Fibroblast of pulmonary artery (primary cell): ENCODE data around the gene POC1A.

ENCODE experiments used
- DNase-seq: peaks from one replicate; pipeline ENCODE4 v3.0.0-alpha.2; 2010; ENCODE audit warnings: low read depth
- H3K4me3 ChIP-seq: replicated peaks from 2 replicates; pipeline ENCODE4 v1.5.1; 2011; ENCODE audit warnings: low read depth, mild to moderate bottlenecking, control low read depth, low read length, moderate library complexity
- CTCF ChIP-seq: IDR thresholded peaks from 2 replicates; pipeline ENCODE4 v1.5.1; 2011; ENCODE audit warnings: mild to moderate bottlenecking, control low read depth, low read length, inconsistent platforms; ENCODE audit errors: missing control alignments

POC1A gene

DNA sequence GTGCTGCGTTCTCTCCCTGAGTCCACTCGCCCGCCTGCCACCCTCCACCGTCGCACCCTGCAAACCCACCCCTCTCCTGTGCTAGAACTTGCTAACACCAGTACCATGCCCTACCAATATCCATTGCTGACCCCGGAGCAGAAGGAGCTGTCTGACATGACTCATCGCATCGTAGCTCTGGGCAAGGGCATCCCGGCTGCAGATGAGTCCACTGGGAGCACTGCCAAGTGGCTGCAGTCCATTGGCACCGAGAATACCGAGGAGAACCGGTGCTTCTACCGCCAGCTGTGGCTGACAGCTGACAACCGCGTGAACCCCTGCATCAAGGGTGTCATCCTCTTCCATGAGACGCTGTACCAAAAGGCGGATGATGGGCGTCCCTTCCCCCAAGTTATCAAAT is 38.8 kb upstream of the POC1A start:
- H3K4me3 ChIP-seq: no peak overlapping the region
- no peak for TF ChIP-seq CTCF
- peak; percentile 40 for DNase-seq

DNA sequence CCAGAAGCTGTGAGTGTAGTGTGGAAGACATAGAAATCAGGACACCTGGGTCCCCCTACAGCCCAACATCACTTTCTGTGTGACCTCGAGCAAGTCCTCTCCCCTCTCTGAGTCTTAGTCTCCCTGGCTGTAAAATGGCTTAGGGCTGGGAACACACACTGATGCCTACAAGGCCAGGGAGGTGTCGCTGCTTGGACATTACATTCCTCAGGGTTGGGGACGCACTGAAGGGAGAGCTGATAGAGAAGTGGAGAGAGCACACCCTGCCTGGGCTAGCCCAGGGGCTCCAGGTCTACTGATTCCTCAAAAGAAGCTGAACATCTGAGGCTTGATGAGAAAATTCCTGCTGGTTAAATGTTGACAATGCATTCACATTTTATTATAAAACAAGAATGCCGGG is 37.4 kb upstream of the POC1A start:
- DNase-seq: no peak

DNA sequence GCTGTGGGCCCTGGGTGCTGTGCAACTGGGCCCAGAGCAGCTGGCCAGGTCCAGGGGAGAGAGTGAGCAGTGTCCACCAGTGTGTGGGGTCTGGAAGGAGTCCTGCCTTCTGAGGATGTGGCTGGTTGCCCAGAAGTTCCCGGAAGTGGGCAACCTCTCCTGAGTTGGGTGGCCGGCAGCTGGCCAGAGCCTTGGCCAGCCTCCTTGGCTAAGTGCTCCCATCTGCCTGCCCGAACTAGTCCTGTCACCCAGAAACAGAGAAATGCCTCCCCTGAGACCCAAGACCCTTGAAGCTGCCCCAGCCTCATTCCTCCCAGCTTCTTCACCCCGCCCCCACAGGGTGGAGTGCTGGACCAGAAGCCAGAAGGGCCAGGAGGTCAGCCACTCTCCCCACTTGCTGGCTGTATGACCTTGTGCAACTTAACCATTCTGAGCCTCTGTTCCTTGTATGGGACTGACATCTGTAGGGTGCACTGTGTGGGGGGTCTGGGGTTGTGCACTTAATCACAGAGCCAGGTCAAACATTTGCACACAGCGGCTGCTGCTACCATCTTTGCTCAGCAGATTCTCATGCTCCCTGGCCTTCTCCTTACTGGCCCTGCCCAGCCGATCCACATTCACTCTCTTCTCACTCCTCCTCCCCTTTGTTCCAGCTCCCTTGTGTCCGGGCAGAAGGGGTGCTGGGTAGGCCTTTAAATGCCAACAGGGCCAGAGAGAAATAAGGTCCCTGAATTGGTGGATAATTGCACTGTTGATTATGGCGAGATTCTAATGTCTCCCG is 36.3 kb upstream of the POC1A start:
- DNase-seq: peak; percentile 58
- no peak overlapping the region for H3K4me3 ChIP-seq

More for the DNA sequence above, 37.4 kb upstream of the POC1A start:
- TF ChIP-seq CTCF: no peak
- H3K4me3 ChIP-seq: no peak overlapping the region

DNA sequence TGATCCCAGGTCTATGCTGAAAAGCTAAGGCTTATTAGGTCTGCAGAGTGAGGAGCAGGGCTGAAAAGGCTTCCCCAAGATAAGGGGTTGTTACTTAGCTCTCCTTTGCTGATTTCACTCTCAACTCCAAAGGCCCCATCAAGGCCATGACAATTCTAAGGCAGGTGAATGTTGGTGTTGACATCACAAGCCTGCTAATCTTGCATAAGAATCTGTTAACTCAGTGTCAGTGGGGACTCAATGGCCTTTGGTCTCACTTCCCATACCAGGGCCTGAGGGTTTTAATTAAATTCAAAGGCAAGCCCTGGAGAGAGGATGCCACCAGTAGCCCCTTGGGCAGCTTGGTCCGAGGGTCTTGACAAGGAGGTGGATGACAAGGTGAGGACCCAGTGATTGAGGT is 34.3 kb upstream of the POC1A start:
- TF ChIP-seq CTCF: no peak
- DNase-seq: no peak
- H3K4me3 ChIP-seq: no peak overlapping the region

More for the DNA sequence above, 36.3 kb upstream of the POC1A start:
- TF ChIP-seq CTCF: no peak

GRCh38 chr3:52186729-52187128 is 32.5 kb upstream of the POC1A start:
- no peak for DNase-seq
- TF ChIP-seq CTCF: no peak
- H3K4me3 ChIP-seq: no peak overlapping the region

DNA sequence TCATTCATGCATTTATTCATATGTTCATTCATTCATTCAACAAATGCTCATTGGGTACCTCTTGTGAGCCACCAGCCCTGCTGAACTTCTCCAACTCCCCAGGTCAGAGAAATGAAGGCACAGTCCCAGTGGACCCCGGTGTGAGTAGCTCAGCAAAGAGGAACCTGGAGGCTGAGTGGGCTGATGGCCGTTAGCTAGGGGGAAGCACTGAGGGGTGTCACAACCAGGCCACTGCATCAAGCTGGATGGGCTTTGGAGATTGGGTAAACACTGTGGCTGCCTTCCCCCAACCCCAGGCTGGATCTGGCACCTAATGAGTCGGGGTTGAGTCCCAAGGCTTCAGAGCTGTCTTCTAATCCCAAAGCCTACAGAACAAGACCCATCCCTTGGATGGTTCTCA is 31.6 kb upstream of the POC1A start:
- no peak for TF ChIP-seq CTCF
- DNase-seq: no peak
- no peak overlapping the region for H3K4me3 ChIP-seq

- DNase-seq: no peak
- TF ChIP-seq CTCF: no peak
- no peak overlapping the region for H3K4me3 ChIP-seq
Observed at GRCh38 chr3:52185311-52185710, 31.1 kb upstream of the POC1A start.
